Measurements from ENCODE around the gene MUC13.
"Not testable (repeated sequence)": the region's sequence is repeated elsewhere in the genome, so short reads cannot be mapped to it uniquely, and the experiment has no call there.

MUC13 gene, protein sequence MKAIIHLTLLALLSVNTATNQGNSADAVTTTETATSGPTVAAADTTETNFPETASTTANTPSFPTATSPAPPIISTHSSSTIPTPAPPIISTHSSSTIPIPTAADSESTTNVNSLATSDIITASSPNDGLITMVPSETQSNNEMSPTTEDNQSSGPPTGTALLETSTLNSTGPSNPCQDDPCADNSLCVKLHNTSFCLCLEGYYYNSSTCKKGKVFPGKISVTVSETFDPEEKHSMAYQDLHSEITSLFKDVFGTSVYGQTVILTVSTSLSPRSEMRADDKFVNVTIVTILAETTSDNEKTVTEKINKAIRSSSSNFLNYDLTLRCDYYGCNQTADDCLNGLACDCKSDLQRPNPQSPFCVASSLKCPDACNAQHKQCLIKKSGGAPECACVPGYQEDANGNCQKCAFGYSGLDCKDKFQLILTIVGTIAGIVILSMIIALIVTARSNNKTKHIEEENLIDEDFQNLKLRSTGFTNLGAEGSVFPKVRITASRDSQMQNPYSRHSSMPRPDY

DNA sequence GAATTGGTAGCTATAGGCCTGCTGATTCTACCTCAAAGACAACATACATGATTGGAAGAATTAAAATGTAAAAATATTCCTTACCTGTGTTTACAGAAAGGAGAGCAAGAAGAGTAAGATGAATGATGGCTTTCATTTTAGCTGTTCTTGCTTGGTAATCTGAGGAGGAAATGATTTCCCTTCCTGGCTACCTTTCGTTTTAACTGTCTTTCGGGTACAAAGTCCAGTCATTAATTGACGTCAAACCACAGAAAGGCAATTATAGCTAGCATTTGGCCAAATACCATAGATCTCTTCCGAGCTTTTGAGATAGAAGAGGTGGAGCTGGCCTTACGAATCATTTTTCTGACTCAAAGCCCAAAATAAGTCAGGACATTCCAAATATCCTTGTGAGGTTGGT lies at the start of gene MUC13:
Gene MUC13 (minus strand): TSS at position 175 of the 400 bp plus-strand sequence. CDS start 39 bp downstream, at position 136.
- FAIRE-seq (no peak), DNase-seq (ENCODE audit: low spot score) (no peak)

DNA sequence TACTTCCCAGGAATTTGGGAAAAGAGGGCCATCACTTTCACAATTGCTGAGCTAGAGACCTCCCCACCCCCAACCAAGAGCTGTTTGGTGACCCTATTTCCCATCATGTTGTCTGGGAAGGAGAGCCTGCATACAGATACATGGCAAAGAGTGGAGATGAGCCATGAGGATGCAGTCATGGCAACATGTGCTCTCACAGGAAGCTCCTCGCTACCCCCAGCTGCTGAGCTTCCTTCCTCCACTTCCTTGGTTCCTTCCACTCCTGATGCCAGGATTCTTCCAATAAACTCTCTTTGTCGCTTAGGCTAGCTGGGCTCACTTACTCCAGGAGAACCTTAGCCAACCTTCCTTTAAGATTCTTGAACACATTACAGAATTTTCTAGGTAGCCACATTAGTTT lies 48.3 kb upstream of the MUC13 start:
- FAIRE-seq (no peak), DNase-seq (ENCODE audit: low spot score) (no peak)

DNA sequence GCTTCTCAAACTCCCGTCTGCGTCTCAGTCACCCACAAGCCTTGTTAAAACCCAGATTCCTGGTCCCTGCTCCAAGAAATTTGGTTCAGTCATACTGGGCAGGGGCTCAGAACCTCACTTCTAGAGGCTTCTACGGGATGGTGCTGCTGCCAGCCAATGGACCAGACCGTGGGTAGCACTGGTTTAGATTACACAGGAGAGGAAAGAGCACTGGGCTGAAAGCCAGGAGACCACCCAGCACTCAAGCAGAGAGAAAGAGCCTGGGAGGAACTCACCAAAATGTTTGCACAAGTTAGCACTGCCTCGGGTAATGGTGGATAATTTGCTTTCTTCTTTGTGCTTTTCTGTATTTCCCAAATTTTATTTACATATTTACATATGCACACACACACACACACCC lies 46.9 kb upstream of the MUC13 start:
- FAIRE-seq (no peak), DNase-seq (ENCODE audit: low spot score) (no peak)

DNA sequence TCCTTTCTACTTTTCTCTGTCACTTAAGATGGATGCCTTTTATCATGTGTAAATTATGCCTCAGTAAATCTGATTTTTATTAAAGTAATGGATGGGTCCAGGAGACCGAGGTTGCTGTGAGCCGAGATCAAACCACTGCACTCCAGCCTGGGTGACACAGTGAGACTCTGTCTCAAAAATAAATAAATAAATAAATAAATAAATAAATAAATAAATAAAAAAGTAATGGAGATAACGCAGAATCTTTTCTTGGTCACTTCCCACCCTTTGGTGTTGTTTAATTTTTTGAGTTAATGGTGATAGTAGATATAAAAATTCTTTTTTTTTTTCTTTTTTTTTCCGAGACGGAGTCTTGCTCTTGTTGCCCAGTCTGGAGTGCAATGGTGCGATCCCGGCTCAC lies 44.1 kb upstream of the MUC13 start:
- FAIRE-seq (no peak), DNase-seq (ENCODE audit: low spot score) (no peak)

DNA sequence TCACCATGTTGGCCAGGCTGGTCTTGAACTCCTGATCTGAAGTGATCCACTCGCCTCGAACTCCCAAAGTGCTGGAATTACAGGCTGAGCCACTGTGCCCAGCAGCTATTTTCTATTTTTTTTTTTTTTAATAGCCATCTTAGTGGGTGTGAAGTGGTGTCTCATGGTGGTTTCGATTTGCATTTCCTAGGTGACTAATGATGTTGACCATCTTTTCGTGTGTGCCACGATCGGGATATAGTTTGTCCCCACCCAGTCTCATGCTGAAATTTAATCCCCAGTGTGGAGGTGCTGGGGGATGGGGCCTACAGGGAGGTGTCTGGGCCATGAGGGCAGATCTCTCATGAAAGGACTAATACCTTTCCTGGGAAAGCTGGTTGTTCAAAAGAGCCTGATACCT lies 41.8 kb upstream of the MUC13 start:
- no peak for DNase-seq (ENCODE audit: low spot score)

DNA sequence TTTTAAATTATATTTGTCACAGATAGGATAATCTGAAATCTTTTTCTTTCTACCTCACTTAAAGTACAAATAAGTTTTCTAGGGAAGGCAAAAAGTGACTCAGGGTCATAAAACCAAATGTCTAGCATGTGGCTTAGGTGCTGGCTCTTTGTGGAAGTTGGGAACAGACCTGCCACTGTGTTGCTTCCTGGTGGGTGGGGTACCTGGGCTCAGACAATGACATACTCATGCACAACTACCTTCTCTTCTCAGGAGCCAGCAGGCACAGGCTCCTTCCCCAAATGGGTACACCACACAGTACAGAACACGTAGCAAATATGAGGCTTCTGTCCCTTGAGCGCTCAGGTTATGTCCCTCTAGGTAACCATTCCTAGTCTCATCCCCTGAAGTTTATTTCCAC lies 40.1 kb upstream of the MUC13 start:
- no peak for DNase-seq (ENCODE audit: low spot score)
- no peak for FAIRE-seq

More for the DNA sequence above, 41.8 kb upstream of the MUC13 start:
- no peak for FAIRE-seq

DNA sequence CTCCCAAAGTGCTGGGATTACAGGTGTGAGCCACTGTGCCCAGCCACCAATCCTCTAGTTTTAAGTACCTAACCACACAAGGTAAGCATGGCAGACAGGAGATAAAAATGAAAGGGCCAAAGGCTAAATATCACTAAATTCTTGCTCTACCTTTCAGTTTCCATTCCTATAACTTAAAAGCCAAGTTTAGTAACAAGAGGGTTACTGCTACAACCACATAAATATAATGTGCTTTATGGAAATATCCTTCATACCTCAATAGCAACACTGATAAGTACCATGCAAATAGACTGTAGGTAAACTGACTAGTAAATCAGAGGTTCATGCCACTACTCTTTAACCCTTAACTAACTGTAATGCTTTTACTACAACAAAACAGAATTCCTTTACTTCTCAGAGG lies 38.7 kb upstream of the MUC13 start:
- DNase-seq (ENCODE audit: low spot score) (no peak), FAIRE-seq (no peak)

DNA sequence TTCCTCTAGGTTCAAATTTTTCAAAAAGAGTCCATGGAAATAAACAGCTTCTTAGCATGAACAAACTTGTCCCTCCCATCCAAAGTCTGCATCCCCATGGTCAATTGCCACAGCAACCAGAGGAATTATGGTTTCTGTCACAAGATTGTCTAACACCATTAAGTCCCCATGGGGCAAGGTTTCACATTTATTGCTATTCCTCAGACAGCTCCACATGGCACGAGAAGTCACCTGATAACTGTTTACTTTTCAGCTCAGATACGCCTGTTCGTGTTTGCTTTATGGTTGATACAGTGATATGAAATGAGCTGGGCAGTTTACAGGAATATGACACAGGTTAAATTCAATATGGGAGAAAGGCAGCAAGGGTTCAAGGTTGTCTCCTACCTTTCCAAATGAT lies 37.9 kb upstream of the MUC13 start:
- FAIRE-seq (no peak), DNase-seq (ENCODE audit: low spot score) (no peak)

DNA sequence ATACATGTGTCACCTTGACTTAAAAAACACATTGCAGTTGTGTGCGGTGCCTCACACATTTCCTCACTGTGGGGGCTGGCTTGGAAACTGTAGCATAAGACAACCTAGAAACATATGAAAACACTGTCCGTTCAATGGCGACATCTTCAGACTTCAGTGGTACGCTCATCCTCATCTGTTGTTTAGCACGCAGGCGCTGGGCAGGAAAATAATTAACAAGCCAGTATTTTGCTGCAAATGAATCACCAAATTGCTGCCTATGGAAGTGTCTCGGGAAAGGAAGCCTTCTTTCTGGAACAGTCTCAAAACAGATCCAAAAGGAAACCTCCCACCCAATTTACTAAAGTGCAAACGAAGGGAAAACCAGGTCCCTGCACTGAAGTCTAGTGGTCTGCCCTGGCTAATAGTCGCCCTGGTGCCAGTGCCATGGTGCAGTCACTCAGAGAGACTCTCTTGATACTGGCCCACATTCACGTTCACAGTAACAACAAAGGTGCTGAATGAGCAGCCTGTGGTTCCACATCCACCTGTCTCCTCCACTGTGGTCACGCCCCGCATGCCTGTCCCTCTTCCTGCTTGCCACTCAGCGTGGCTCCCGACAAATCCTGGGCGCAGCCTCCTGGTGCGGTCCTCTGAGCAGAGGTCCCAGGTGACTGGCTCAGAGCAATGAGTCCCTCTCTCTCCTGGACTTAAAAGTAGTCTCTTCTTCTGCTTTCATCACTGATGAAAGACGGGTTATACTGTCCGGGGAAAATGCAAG lies 35.6 kb upstream of the MUC13 start:
- DNase-seq (ENCODE audit: low spot score) (no peak), FAIRE-seq (no peak)

DNA sequence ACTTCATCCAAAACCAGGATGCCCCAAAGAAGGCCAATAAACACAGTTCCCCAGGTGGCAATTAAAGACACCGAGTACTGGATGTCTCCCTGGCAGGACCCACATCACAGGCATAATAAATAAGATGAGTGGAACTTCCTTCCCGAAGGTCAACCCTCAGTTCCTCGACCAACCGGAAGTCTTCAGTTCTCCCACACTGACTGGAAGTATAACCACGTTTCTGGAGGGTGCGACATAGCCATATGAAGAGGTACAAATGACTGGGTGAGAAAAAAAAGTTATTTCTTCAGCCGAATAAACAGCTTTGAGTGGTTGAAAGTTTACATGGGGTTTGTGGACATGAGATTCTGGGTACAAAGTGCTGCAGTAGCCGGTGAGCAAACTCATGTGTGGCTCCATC lies 34.6 kb upstream of the MUC13 start:
- DNase-seq (ENCODE audit: low spot score) (no peak), FAIRE-seq (no peak)

DNA sequence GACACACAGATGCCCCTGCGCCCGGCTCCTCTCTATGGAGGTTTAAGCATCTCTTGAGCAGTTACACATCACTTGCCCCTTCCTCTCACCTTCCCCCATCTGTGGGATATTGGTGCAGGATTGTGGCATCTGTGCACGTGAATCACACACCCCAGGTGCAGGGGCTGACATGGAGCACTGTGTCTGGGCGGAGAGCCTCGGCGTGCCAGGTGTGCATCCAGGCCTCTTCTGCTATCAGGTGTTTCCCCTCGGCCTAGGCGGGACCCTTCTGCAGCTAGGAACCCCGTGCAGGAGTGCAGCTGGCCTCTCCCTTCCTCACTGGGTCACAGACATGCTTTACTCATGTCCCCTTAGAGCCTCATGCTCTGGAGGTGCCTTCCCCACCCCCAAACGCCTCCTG lies 33.4 kb upstream of the MUC13 start:
- no peak for FAIRE-seq
- no peak for DNase-seq (ENCODE audit: low spot score)

DNA sequence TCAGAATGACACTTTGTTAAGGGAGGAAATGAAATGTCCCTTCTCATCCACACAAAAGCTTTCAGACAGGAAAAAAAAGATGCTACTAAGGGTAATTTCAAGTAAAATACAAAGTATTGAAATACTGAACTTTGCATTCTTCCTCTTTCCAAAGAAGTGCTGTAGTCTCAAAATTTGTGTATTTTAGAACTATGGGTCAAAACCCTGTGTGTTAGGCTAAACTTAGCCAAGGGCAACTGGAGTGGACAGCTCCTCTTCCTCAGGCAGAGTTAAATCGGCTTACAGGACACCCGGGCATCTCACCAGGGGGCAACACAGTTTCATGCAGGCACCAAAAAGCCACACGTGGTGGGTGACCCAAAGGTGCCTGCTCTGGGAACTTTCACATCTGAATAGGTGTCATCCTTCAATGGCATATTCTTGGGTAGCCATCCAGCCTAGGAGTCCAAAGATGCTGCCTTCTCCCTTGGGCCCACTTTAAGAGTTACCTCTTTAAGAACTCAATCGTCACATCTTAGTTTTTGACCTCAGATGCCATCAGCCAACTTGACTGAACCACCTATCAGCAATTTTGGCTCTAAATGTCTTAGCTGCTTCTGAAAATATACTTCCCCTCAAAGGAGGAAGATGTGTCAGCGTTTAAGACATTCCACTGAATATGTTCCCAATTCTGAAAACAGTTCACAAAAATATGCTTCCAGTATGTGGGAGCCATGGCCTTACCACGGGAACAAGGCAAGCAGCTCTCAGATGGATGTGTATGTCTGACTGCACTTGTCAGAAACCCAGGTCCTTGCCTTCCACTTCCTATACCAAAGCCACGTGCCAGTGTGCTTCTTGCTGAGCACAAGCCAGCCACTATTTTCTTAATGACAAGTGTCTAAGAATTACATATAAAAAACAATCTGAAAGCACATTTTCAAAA lies 32.2 kb upstream of the MUC13 start:
- DNase-seq (ENCODE audit: low spot score) (no peak), FAIRE-seq (no peak)

DNA sequence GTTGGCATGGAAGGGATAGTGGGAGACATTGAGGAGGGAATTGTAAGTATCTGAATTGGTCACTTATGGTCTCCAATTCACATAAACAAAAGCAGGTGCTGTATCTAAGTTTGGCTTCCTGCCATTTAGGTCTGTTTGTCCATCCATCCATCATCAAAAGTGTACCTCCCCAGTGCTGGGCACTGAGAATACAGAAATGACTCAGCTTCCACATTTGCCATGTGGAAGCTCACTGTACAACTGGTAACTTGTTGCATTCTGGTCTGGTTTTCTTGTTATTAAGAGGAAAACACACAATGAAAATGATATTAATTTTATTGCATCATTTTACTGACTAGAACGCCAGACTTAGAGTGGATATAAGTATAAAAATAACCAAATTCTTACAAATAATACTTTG lies 30.9 kb upstream of the MUC13 start:
- DNase-seq (ENCODE audit: low spot score) (no peak), FAIRE-seq (no peak)

DNA sequence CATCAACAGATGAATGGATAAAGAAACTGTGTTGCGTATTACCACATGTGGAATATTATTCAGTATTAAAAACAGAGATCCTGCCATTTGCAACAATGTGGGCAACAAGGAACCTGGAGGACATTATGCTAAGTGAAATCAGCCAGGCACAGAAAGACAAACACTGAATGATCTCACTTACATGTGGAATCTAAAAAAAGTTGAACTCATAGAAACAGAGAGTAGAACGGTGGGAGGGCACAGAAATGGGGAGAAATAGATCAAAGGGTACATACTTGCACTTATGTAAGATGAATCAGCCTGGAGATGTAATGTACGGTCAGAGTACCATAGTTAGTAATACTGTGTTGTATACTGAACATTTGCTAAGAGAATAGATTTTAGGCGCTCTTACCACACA lies 29.8 kb upstream of the MUC13 start:
- FAIRE-seq: no peak
- DNase-seq (ENCODE audit: low spot score): no peak

DNA sequence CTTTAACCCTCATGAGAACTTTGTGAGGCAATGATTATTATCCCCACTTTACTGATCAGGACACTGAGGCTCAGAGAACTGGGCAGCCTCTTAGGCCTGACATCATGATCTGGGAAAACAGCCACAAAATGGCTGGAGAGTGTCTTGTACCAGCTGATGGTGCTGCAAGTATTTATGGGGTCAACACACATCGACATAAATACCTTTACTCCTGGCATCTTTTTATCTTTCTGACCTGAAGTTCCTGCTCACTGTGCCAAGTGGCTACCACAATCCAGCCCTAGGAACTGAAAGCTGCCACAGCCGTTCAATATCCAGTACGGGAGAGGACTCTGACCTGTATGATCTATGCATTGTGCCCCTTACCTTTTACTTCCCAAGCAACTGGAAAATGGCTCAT lies 29.2 kb upstream of the MUC13 start:
- FAIRE-seq (no peak), DNase-seq (ENCODE audit: low spot score) (no peak)

DNA sequence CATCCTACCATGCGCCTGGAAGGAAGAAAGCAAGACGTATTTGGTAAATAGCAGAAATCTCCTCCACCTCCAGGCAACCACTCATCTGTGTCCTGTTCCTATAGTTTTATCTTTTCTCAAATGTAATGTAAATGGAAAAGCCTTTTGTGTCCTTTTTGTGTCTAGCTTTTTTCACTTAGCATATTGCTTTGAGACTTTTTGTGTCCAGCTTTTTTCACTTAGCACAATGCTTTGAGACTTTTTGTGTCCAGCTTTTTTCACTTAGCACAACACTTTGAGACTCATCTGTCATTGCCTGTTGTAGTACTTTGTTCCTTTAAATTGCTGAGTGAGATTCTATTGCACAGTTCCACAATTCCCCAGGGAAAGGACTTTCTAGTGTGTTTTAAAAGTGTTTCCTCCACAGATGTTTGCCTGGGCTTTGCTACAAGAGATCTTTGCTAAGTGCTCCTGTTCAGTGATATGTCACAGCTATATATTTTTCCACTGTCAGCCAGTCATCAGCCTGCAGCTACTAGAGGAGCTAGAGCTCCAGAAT lies 27.9 kb upstream of the MUC13 start:
- no peak for FAIRE-seq

DNA sequence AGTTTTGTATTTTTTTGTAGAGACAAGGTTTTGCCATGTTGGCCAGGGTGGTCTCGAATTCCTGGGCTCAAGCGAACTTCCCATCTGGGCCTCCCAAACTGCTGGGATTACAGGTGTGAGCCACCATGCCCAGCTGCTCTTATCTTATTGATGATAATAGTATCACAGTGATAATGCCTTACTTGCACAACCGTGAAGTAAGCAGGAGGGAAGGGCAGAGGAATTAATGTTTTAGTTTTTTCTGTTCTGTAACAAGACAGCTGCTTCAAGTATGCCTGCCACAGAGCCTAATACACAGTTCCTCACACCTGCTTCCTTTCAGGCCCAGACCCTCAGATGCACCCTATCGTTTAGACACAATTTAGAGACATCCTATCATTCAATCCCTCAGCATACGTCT lies 26.1 kb upstream of the MUC13 start:
- no peak for FAIRE-seq
- DNase-seq (ENCODE audit: low spot score): no peak

More for the DNA sequence above, 27.9 kb upstream of the MUC13 start:
- no peak for DNase-seq (ENCODE audit: low spot score)

DNA sequence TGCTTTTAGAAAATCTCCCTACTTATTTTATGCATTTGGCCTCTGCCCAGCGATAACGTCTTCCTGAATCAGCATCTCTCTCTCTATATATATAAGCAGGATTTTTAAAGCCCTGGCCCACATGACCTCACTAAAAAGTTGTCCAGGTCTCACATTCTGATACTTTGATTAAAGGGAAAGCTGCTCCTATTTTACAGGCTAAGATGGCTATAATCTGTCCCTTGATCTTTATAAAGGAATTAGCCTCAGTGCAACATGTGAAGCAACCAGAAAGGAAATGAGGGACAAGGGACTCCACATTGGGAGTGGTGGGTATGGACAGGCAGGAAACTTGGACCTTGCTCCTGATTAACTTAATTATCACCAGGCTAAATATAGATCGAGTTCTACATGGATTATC lies 25.6 kb upstream of the MUC13 start:
- DNase-seq (ENCODE audit: low spot score) (no peak), FAIRE-seq (no peak)

DNA sequence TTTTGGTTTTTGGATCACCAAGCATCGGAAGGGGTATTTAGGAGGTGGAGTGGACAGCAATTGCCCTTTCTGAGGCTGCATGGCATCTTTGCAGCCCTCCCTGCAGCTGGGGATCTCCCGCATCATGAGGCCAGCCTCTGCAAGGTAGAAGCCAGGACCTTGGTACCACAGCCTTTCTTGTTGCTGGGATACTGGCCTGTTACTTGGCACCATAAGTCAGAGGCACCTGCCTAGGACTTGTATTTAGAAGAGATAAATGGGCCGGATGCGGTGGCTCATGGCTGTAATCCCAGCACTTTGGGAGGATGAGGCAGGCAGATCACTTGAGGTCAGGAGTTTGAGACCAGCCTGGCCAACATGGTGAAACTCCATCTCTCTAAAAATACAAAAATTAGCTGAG lies 23.4 kb upstream of the MUC13 start:
- FAIRE-seq; DNase-seq (ENCODE audit: low spot score): not testable (repeated sequence)

DNA sequence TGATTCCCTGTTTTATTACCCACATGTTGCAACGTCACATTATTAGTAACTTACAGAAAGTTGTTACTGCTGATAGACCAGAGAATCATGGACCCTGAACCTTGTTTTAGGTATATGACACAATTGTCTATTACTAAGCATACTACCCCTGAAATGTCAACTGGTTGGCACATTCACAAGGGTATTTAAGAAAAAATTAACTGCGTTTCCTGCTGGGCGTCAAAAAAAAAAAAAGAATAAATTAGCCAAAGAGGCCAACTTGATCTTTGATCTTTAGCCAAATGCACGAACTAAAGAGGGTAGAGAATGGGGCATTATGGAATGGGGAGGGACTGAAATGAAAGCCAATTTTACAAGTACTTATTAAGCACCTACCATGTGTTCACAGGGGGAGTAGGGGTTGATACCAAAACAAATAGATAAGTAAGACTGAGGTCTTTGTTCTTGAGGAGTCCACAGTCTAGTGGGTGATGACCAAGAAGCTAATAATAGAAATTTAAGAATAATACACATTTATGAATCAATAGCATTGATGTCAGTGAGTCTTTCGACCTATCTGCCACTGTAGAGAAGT lies 17.8 kb upstream of the MUC13 start:
- FAIRE-seq (no peak), DNase-seq (ENCODE audit: low spot score) (no peak)

All from RCC 7860 (cell line).